ENCODE measurements around the gene MMP17.

MMP17 gene

DNA sequence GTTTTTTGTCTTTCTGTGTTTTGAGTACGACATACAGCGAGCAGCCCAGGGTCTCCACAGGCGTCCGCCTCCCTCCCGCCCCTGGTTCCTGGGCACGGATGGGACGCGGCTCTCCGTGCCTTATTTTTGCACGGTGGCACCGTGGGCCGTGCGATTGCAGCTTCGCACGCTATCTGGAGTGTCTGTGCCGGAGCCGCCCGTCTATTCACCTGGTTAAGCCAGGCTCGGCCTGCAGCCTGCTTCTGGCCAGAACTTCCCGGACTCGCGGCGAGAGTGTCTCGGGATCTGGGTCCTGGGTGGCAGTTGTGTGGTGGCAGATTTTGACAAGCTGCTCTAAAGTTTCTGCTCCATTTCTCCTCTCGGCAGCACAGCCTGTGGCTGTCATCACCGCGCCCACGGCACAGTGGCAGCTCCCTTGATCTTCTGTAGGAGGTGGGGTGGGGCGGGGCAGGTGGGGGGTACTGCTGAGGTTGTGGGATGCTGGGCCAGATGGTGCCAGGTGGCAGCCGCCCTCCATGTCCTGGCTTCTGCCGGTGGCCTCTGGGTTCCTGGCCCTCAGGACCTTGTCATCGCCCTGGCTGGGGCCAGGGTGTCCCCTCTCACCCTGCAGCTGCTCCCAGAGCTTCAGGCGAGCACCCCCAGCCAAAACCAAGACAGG is 2.9 kb downstream of the MMP17 start:
- DNase-seq = peak; percentile 42

DNA sequence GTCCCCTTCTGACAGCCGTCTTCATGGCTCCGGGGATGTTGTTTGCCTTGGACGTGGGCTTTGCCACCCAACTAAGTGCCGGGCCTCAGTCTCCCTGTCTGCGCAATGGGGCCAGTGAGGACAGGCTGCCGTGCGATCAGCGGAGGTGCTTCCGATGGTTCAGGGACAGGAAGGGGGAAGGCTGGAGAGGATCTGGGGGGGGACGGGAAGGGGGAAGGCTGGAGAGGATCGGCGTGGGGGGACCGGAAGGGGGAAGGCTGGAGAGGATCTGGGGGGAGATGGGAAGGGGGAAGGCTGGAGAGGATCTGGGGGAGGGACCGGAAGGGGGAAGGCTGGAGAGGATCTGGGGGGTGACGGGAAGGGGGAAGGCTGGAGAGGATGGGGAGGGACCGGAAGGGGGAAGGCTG is 3.4 kb downstream of the MMP17 start:
- DNase-seq = no peak

DNA sequence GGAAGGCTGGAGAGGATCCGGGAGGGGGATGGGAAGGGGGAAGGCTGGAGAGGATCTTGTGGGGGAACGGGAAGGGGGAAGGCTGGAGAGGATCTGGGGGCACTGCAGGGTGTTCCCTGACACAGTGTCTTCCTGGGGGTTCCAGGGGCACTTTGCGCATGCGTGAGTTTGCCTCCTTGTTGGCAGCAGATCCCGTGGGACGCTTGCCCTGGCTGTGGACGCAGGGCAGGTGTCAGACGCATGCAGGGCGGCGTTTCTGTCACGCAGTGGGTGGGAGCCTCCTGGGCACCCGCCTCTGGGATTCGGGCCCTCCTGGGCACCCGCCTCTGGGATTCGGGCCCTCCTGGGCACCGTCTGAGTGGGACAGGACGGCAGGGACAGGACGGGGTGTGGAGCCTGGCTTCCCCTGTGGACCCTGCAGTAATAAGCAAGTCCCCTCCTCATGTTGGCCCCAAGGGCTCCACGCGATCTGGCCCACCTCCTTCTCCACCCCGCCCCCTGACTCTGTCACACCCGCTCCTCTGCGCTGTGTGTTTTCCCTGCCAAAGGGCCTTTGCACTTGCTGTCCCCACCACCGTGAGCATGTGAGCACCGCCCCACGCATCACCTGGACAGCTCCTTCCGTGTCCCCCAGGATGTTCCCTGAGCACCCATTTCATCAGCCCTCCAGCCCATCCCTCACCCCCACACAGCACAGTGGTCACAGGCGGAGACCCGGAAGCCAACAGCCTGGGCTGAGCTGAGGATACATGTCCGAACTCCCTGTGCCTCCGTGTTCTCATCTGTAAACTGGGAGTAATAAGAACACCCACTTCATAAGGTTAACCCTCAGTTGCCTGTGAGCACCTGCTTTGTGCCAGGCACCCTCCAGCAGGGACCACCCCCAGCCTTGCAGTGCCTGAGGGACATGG is 4.4 kb downstream of the MMP17 start:
- DNase-seq = no peak

DNA sequence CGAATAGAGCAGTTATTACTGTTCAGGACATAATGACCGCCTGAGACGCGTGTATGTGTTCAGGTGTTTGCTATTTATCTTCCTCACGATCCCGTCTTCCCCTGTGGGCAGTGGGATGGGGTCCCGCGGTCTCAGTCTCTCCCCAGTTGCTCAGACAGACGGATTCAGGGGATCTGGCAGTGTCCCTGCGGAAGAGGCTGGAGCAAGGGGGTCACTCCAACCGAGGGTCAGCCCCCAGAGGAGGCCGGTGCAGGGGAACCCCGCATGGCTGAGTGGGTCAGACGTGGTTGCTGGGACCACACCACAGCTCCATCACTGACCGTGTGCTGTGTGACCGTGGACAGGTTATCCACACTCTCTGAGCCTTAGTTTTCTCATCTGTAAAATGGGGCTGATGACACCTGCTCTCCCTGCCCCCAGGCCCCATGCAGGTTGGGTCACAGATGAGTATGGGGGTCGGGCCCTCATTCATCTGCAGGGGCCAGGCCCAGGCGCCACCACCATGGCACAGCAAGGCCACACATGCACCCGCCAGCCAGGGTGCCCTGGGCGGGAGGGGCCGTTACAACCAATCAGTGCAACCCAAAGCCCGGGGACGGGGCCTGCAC is 5.2 kb downstream of the MMP17 start:
- DNase-seq = no peak

DNA sequence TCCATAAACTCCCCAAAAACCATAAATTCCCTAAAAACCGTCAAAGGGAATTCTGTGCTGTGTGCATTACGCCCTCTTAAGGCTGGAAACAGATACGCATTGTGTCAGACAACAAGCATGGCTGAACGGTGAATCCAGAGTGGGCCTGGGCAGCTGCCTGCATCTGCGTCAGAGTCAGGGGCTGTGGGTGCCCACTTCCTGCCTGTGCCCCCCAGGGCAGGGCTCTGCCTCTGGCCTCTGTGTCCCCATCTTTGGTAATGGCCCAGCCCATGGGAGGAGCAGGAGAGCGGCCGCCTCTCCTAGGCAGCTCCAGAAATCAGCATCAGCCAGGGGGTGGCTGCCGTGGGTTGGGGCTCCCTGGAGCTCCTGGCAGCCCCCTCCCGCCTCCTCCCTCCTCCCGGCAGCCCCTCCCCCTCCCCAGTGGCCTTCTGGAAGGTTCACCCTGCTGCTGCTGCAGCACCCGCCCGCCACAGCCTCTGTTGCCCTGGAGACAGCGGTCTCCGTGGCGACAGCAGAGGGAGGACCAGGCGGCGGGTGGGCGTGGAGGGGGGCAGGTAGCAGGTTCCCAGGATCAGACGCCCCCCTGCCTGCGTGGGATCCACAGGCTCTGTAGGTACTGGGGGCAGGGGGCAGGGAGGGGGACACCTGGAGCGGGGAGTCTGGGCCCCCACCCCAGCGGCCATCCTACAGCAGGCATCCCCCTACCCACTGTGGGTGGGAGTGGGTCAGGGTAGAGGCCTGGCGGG is 5.9 kb downstream of the MMP17 start:
- DNase-seq = no peak

DNA sequence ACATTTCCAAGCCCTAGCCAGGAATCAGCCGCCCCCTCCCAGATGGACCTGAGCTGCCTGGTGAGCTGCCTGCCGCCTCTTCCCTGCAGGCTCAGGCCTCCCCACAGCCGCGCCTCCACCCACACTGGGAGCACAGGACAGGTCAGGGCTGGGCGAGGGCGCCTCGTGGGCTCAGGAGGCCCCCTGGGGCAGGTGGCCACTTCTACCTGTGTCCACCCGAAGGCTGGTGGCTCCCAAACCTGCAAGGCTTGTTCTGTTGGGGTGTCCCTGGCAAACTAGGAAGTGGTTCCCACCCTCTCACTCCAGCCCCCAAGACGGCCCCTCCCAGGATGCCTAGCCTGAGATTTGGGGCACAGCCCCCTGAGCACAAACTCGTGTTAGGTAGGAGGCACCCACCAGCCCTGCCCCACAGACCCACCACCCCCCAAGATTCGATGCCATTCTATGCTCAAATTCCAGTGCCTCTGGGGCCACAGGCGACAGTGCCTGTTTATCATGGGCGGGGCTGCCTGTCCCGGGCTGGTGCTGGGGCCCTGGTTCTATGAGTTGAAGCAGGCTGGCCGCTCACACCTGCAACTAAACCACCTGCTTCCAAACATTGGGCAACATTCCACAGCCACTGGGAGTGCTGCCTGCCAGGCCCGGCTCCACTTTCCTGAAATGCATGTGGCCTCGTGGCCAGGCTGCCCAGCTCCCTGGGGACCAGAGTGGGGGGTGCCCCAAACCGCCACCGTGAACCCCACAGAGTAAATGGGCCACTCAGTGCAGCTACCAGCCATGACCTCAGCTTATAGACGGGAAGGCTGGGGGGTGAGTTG is 6.8 kb downstream of the MMP17 start:
- DNase-seq = no peak

DNA sequence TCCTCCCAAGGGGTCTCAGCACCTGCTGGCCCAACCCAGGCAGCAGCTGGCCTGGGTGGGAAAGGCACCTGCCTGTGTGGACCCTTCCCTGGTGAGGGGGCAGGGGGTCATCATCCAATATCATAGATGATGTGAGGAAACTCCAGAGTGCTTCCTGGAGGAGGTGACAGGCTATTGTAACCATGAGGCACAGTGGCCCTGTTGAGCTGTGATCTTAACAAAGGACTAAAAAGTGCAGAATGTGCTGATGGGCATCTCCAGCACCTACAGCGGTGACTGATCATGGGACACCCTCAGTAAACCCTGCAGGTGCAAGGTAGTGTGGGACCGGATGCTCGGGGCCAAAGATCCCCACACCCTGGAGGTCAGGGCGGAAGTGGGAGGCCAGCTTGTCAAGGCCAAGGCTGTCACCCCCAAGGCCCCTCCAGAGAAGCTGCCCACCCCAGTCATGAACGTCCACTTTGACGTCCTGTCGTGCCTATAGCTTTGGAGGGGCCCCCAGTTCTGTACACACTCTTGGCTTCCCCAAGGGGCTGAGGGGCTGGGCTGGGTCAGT is 7.5 kb downstream of the MMP17 start:
- no peak for DNase-seq

DNA sequence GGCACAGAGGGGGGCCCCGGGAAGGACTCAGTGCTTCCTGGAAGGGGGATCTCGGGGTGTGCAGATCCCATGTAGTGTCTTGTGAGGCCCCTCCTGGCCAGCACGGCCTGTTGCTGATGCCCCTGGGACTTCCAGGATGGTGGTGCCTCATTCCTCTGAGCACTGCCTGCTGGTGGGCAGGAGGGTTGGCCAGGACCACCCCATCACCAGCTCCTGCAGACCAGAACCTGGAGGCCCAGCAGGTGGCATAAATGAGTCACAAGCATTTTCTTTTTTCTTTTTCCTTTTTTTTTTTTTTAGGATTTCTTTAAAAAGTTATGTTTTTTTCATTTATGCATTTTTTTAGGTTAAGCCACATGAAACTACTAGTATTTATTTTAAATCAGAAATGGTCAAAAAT is 8.0 kb downstream of the MMP17 start:
- DNase-seq = no peak

DNA sequence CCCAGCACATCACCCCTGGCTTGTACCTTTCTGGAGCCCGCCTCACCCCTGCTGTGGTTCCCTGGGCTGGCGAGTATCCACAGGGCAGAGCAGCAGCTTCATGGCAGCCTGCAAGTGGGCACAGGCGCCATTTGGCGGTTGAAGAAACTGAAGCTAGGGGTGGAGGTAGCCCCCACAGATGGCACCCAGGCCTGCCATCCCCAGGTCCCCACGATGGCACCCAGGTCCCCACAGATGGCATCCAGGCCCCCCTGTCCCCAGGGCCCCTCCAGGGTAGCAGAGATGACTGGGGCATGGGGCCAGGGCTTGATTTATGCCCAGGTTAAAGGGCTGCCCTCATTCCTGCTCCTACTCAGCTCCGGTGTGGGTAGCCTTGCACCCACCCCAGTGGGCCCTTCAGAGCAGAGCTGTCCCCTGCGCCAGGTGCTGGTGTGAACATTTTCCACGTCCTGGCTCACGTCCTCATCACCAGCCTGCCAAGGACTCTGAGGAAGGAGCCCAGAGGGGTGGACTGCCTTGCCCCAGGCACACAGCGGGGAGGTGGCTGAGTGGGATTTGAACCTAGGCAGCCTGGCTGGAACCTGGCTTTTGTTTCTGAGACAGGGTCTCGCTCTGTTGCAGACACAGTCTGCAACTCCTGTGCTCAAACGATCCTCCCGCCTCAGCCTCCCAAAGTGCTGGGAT is 8.7 kb downstream of the MMP17 start:
- no peak for DNase-seq

DNA sequence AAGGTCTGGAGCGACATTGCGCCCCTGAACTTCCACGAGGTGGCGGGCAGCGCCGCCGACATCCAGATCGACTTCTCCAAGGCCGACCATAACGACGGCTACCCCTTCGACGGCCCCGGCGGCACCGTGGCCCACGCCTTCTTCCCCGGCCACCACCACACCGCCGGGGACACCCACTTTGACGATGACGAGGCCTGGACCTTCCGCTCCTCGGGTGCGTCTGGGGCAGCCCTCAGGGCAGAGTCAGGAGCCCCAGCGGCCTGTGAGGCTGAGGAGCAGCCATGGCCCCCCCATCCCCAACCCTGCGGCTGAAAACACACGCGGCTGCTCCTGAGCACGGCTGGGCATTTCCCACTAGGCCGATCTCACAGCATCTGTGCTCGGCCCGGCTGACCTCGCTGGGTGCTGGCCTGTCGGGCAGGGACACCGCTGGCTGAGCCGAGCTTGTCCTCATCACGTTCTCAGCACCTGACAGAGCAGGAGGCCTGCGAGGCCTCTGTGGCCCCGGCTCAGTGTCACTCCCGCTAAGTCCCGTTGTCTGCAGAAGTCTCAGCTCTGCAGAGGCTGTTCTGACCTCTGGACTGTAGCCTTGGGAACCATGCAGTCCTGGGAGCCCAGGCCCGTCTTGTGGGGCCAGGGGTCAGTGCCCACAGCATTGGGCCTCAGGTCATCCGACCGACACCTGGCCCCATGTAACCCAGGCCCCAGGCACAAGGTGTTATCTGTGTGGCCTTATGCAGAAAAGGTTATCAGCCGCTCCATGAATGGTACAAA is 12.6 kb downstream of the MMP17 start:
- no peak for DNase-seq

DNA sequence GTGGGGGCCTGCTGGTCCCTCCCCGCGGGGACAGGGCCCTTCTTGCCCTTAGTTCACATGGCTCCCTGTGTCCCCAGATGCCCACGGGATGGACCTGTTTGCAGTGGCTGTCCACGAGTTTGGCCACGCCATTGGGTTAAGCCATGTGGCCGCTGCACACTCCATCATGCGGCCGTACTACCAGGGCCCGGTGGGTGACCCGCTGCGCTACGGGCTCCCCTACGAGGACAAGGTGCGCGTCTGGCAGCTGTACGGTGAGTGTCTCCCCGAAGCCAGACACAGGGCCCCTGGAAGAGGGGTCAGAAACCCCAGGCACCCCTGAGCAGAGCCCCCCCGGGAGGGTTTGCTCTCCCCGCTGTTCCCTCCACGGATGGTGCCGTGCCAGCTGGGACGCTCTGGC is 13.4 kb downstream of the MMP17 start:
- no peak for DNase-seq

DNA sequence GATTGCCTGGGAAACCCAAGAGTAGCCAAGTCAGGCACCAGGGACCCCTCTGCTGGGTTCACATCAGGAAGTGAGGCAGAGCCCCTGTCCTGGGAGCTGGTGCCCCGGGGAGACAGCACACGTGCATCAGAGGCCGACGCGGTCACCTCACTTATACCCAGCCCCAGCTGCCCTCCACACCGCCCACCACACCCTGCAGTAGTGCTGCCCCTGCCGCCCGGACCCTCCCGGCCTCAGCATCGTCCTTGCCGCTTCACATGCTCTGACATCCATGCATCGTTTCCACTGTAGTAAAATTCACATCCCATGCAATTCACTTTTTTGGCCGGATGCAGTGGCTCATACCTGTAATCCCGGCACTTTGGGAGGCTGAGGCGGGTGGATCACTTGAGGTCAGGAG is 14.0 kb downstream of the MMP17 start:
- no peak for DNase-seq

DNA sequence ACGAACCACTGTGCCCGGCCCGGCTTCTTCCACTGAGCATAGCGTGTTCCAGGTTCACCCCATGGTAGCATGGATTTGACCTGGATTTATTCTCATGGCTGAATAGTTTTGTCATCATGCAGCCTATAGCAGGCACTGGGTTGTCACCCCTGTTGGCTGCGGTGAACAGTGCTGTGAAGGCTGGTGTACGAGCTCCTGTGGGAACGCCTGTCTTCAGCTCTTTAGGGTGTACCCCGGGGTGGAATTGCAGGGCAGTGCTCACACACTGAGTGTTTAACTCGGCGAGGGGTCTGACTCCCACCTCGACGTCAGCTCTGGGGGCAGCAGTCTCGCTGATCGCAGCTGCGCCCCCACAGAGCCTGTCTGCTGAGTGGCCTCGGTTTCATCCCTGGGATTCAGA is 15.3 kb downstream of the MMP17 start:
- no peak for DNase-seq

DNA sequence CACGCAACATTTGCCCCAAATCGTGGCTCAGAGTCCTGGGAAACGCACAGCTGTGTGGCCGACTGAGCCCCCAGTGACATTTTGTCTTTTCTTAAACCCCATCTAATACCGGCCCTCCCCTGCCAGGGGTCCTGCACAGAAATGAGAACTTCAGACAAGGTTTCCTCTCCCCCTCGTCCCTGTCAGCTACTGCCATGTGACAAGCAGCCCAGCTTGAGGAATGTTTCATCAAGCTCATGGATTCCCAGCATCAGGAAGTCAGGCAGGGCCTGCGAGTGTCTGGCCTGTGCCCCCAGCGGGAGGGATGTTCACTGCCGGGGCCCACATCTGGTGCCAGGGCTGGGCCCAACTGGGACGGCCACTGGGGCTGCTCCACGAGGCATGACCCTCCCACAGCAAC is 15.9 kb downstream of the MMP17 start:
- no peak for DNase-seq

DNA sequence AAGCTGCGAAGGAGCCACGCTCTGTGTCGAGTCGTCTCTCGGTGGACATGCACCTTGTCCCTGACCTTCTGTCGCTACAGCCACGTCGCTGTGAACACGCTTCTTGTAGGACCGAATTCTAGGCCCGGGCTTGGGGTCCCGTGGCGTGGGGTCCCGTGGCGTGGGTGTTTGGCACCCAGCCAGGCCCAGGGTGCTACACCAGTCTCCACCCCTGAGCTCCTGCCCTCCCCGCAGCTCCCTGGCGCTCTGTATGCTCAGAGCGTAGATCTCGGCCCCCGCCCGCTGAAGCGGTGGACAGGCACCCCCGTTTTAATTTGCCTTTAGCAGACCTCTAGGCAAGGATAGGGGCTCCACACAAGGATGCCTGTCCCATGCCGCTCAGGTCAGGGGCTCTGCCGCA is 16.5 kb downstream of the MMP17 start:
- DNase-seq = no peak

DNA sequence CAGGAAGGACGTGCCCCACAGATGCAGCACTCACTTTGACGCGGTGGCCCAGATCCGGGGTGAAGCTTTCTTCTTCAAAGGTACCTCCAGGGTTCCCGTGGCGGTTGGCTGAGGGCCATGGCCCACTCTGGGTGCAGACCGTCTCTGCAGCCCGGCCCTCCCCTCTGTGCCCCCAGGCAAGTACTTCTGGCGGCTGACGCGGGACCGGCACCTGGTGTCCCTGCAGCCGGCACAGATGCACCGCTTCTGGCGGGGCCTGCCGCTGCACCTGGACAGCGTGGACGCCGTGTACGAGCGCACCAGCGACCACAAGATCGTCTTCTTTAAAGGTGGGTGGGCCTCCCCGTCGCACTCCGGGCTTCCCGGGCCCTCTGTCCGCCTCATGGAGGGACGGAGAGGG is 16.9 kb downstream of the MMP17 start:
- no peak for DNase-seq

DNA sequence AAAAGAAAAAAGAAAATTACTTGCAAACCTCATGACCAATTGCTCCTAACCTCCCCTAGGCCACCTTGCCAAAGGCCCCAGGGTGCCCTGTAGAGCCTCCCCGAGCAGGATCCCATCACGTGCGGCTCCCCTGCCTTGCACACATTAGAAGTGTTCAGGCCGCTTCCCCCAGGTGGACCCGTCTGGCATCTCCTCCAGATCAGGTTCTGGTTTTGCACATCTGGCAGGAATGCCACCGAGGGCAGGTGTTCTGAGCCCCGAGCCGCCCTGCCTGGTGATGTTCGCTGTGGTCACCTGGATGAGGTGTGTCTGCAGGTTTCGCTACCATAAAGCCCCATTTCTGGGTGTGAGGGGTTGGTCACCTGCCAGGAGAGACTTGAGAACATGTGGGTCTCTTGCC is 19.3 kb downstream of the MMP17 start:
- DNase-seq = no peak

DNA sequence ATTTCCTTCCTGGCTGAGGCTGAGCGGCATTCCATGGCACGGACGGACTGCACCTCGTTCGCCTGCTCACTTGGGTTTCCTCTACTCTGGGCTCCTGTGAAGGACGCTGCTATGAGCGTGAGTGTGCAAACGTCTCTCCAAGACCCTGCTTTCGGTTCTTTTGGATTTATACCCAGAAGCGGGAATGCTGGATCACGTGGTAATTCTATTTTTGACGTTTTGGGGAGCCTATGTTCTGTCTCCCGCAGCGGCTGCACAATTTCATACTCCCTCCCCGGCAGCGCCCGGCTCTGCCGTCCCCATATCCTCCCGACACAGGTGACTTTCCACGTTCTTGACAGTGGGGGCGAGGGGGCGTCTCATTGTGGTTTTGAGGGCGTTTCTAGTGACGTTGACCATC is 20.6 kb downstream of the MMP17 start:
- no peak for DNase-seq

DNA sequence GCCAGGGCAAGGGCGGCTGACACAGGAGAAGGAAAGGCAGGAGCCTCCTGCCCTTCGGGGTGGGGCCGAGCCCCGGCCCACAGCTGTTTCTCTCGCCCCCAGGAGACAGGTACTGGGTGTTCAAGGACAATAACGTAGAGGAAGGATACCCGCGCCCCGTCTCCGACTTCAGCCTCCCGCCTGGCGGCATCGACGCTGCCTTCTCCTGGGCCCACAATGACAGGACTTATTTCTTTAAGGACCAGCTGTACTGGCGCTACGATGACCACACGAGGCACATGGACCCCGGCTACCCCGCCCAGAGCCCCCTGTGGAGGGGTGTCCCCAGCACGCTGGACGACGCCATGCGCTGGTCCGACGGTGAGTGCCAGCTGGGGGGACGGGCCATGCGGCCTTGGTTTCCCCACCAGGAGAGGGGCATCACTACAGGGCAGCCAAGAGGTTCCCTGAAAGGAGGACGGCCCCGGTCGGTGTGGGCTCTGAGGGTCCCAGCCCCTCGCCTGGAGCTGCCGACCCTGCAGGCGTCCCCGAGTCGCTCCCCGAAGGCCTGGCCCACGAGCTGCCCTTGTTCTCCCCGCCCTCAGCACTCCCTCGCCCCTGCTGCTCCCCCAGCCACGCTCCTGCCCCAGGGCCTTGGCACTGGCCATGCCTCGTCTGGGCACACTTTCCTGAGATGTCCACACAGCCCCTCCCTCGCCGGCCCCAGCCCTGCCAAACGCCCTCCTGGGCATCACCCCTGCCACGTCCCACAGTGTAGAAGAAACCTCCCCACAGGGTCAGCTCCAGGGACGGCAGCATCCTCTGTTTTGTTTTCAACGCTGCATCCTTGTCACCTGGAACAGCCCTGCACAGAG is 21.7 kb downstream of the MMP17 start:
- DNase-seq = no peak

Measured in activated CD4-positive, alpha-beta T cell treated with anti-CD3 and anti-CD28 coated beads for 48 hours (primary cell).